ENCODE results near the gene TRAPPC3. TPM values are rescaled to one million over a fixed set of nuclear protein-coding genes. Genes with fewer than 3 reads are reported as not detected.

TRAPPC3 gene
- total RNA-seq, 4 donors from 2014 or later, result 54.6 to 165 (median 105) TPM

GRCh38 chr1:36096500-36097432 lies 52.5 kb downstream of the TRAPPC3 start:
- in situ Hi-C loops (cut with MboI; ENCODE audit: low pct_ligation_motif_present in 1 of 4, low pct_unique_long_range_greater_than_20kb in 1 of 4, low sequenced_read_pairs in 3 of 4) (loop anchor here in 1 of 4 donors (10.0 kb wide), 1 partner anchor 88 kb away; no protein-coding TSS in a partner anchor), intact Hi-C loops (cut with DNase I; ENCODE audit: low total_unique reads) (loop anchor here (5.0 kb wide), 1 partner anchor 326 kb away; no protein-coding TSS in a partner anchor)
- Histone ChIP-seq H3K4me1 (peaks cover 0 to 8% (median 3%) of the 10 kb centered on the region in 4 donors), H3K36me3 (peaks cover 0 to 28% (median 9%) of the 10 kb centered on the region in 4 donors), H3K27ac (no peak overlapping the region), H3K4me3 (no peak overlapping the region), H3K27me3 (no peaks in the 10 kb centered on the region), H3K9me3 (no peaks in the 10 kb centered on the region)
- 76% methylated on average over 16 of the region's 16 CpGs; no CpG with 5 or more reads in 1 of the 2 donors for WGBS, 2 donors (ENCODE audit: low coverage in 1 of 2)
- TF ChIP-seq EP300 (IDR thresholded peaks at IDR 0.05; ENCODE audit: low read depth) (no peak), POLR2A (IDR thresholded peaks at IDR 0.05) (no peak), POLR2AphosphoS5 (IDR thresholded peaks at IDR 0.05) (no peak)
- TF ChIP-seq, protein P1, sequence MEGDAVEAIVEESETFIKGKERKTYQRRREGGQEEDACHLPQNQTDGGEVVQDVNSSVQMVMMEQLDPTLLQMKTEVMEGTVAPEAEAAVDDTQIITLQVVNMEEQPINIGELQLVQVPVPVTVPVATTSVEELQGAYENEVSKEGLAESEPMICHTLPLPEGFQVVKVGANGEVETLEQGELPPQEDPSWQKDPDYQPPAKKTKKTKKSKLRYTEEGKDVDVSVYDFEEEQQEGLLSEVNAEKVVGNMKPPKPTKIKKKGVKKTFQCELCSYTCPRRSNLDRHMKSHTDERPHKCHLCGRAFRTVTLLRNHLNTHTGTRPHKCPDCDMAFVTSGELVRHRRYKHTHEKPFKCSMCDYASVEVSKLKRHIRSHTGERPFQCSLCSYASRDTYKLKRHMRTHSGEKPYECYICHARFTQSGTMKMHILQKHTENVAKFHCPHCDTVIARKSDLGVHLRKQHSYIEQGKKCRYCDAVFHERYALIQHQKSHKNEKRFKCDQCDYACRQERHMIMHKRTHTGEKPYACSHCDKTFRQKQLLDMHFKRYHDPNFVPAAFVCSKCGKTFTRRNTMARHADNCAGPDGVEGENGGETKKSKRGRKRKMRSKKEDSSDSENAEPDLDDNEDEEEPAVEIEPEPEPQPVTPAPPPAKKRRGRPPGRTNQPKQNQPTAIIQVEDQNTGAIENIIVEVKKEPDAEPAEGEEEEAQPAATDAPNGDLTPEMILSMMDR (IDR thresholded peaks at IDR 0.05), result no peak
- DNase-seq, result no peak

GRCh38 chr1:36095760-36096405 lies 53.4 kb downstream of the TRAPPC3 start:
- DNase-seq, result no peak
- intact Hi-C loops (cut with DNase I; ENCODE audit: low total_unique reads) (loop anchor here (5.0 kb wide), 1 partner anchor 326 kb away; no protein-coding TSS in a partner anchor), in situ Hi-C loops (cut with MboI; ENCODE audit: low pct_ligation_motif_present in 1 of 4, low pct_unique_long_range_greater_than_20kb in 1 of 4, low sequenced_read_pairs in 3 of 4) (loop anchor here in 1 of 4 donors (10.0 kb wide), 1 partner anchor 89 kb away; no protein-coding TSS in a partner anchor)
- 72% methylated on average over 15 of the region's 15 CpGs; no CpG with 5 or more reads in 1 of the 2 donors for WGBS, 2 donors (ENCODE audit: low coverage in 1 of 2)
- H3K4me1 ChIP-seq, result peaks cover 0 to 14% (median 3%) of the 10 kb centered on the region in 4 donors
- H3K27me3 ChIP-seq, result no peaks in the 10 kb centered on the region
- H3K9me3 ChIP-seq, result no peaks in the 10 kb centered on the region
- H3K36me3 ChIP-seq, result peaks cover 0 to 28% (median 9%) of the 10 kb centered on the region in 4 donors
- H3K4me3 ChIP-seq, result no peak overlapping the region
- H3K27ac ChIP-seq, result no peak overlapping the region
- no peak for TF ChIP-seq POLR2AphosphoS5 (IDR thresholded peaks at IDR 0.05)
- TF ChIP-seq, protein P1 (IDR thresholded peaks at IDR 0.05), result no peak
- TF ChIP-seq EP300 (IDR thresholded peaks at IDR 0.05; ENCODE audit: low read depth), result no peak
- TF ChIP-seq POLR2A (IDR thresholded peaks at IDR 0.05), result no peak

DNA sequence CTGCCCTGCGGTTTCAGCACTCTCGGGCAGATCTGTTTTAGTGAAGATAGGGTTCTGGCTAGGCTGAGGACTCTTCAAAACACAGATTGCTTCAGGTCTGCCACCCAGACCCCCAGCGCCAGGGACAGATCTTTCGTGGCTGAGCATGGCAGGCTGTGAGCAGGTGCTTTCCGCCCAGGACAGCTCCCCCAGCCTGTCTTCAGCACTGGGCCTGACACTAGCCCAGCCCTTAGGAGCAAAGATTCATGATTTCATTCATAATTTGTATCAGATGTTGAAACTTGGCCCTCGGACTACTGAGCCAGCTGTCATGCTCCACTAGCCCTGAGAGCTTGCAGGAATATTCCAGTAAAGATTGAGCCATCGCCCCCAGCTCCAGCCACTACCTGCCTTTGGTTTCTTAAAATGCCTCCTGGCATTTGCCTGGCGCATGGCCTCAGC lies 54.6 kb downstream of the TRAPPC3 start:
- DNase-seq, result no peak
- in situ Hi-C loops (cut with MboI; ENCODE audit: low pct_ligation_motif_present in 1 of 4, low pct_unique_long_range_greater_than_20kb in 1 of 4, low sequenced_read_pairs in 3 of 4) (loop anchor here in 1 of 4 donors (10.0 kb wide), 1 partner anchor 90 kb away; no protein-coding TSS in a partner anchor), intact Hi-C loops (cut with DNase I; ENCODE audit: low total_unique reads) (loop anchor here (5.0 kb wide), 1 partner anchor 328 kb away; no protein-coding TSS in a partner anchor)
- H3K36me3 ChIP-seq, result peaks cover 0 to 28% (median 9%) of the 10 kb centered on the region in 4 donors
- 88% methylated on average over 8 of the region's 8 CpGs; no CpG with 5 or more reads in 1 of the 2 donors for WGBS, 2 donors (ENCODE audit: low coverage in 1 of 2)
- TF ChIP-seq POLR2AphosphoS5 (IDR thresholded peaks at IDR 0.05) (no peak), POLR2A (IDR thresholded peaks at IDR 0.05) (no peak), EP300 (IDR thresholded peaks at IDR 0.05; ENCODE audit: low read depth) (no peak)
- TF ChIP-seq, protein P1 (IDR thresholded peaks at IDR 0.05), result no peak
- peaks cover 4 to 15% (median 8%) of the 10 kb centered on the region in 4 donors for H3K4me1 ChIP-seq
- no peak overlapping the region for H3K4me3 ChIP-seq
- no peaks in the 10 kb centered on the region for H3K9me3 ChIP-seq
- no peak overlapping the region for H3K27ac ChIP-seq
- no peaks in the 10 kb centered on the region for H3K27me3 ChIP-seq

Data from transverse colon (tissue), 4 donors.